Caco-2 (cell line): ENCODE measurements around the gene ACY1. TPM values are rescaled to one million over a fixed set of nuclear protein-coding genes. Genes with fewer than 3 reads are reported as not detected.

Source experiments
- BruUV-seq: library from RNA; stranded (reverse); fragments of 400-500 nt; replicated peaks from 2 replicates; lab custom pipeline; 2021; lab: Mats Ljungman, UMichigan
- CTCF ChIA-PET: fragments of 300-600 bp; sonication (Branson Sonifier 250); formaldehyde crosslinking; loops from one replicate; lab custom pipeline; 2022; ENCODE audit warnings: antibody characterized with exemption; lab: Charles Lee
- POLR2A ChIA-PET: fragments of 300-600 bp; sonication (Branson Sonifier 250); formaldehyde crosslinking; loops from one replicate; lab custom pipeline; 2022; ENCODE audit warnings: antibody characterized with exemption; lab: Charles Lee
- DNase-seq, 2 experiments: peaks; one replicate each; pipeline versions ENCODE4 v3.0.0 to v3.0.0-alpha.2; 2020 to 2022
- H3K27me3 ChIP-seq: replicated peaks from 2 replicates; pipeline ENCODE4 v1.6.0; 2011; ENCODE audit warnings: low read length; ENCODE audit not compliant: control insufficient read depth, insufficient read depth
- H3K36me3 ChIP-seq: 2 replicates; pipeline ENCODE4 v1.5.1; 2011; ENCODE audit warnings: low read length; ENCODE audit not compliant: control insufficient read depth, insufficient read depth
- H3K4me1 ChIP-seq: fragments of 250-450 bp; sonication (Bioruptor Pico); 2 replicates; pipeline ENCODE4 v1.5.1; 2020; ENCODE audit warnings: mild to moderate bottlenecking
- H3K4me3 ChIP-seq: 2 replicates; pipeline ENCODE4 v1.5.1; 2011; ENCODE audit warnings: low read depth, mild to moderate bottlenecking, control low read depth, low read length
- H3K9me3 ChIP-seq: fragments of 250-450 bp; sonication (Bioruptor Pico); 2 replicates; pipeline ENCODE4 v1.5.1; 2020; ENCODE audit warnings: mild to moderate bottlenecking, moderate library complexity
- H3K27ac Mint-ChIP-seq: one replicate; pipeline ENCODE4 v1.8.0; 2022; ENCODE audit warnings: mixed read lengths; ENCODE audit not compliant: unreplicated experiment
- H3K27me3 Mint-ChIP-seq: one replicate; pipeline ENCODE4 v1.8.0; 2022; ENCODE audit warnings: mixed read lengths; ENCODE audit not compliant: insufficient read depth, unreplicated experiment
- H3K36me3 Mint-ChIP-seq: one replicate; pipeline ENCODE4 v1.8.0; 2022; ENCODE audit warnings: mild to moderate bottlenecking, mixed read lengths; ENCODE audit not compliant: insufficient read depth, unreplicated experiment
- H3K4me1 Mint-ChIP-seq: one replicate; pipeline ENCODE4 v1.8.0; 2022; ENCODE audit warnings: low read depth, mixed read lengths; ENCODE audit not compliant: unreplicated experiment
- H3K4me3 Mint-ChIP-seq: one replicate; pipeline ENCODE4 v1.8.0; 2022; ENCODE audit warnings: mild to moderate bottlenecking, moderate library complexity, mixed read lengths; ENCODE audit not compliant: unreplicated experiment
- H3K9me3 Mint-ChIP-seq: one replicate; pipeline ENCODE4 v1.8.0; 2022; ENCODE audit warnings: mixed read lengths; ENCODE audit not compliant: unreplicated experiment
- intact Hi-C: fragments of 100-400 bp; cut with micrococcal nuclease; formaldehyde crosslinking; loops from one replicate; pipeline ENCODE4 v1.10.0; 2022; ENCODE audit not compliant: unreplicated experiment
- total RNA-seq: library from RNA; stranded (reverse); gene quantifications from 2 replicates; pipeline ENCODE4 v1.2.3, GENCODE V29; 2022
- TF ChIP-seq, protein P1 (sequence below), 2 experiments: fragments of 200-600 bp in 1 of 2; IDR thresholded peaks; 1 replicate in 1 of 2; 2 replicates in 1 of 2; pipeline versions ENCODE4 v1.5.1 to v1.8.0; 2011 to 2022; ENCODE audit warnings: antibody characterized with exemption in 1 of 2, control low read depth in 1 of 2, inconsistent platforms in 1 of 2, low read depth in 1 of 2, low read length in 1 of 2, mild to moderate bottlenecking in 1 of 2, moderate library complexity in 1 of 2; ENCODE audit not compliant: insufficient read depth in 1 of 2, severe bottlenecking in 1 of 2, unreplicated experiment in 1 of 2

ACY1 gene
- total RNA-seq, 1 experiment from 2014 or later = 62.4 TPM

DNA sequence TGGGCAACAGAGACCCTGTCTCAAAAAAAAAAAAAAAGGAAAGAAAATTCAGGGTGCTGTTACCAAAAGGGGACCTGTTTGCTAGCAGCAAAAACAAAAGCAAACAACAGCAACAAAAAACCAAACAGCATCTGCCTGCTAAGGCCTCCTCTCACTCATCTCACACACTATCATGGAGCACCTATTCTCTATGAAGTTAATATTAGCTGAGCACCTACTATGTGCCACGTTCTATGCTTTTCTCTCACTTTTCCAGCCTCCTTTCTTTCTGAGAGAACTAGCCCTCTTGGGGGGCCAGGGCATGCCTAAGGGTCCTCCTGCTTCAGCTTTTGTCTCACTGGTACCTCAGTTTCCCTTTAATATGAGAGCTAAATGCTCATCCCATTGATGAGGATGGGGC lies 28.6 kb upstream of the ACY1 start:
- Mint-ChIP-seq H3K4me3 (no peak overlapping the region), H3K36me3 (no peaks in the 10 kb centered on the region), H3K27me3 (peaks cover 2% of the 10 kb centered on the region), H3K4me1 (no peaks in the 10 kb centered on the region), H3K9me3 (no peaks in the 10 kb centered on the region), H3K27ac (no peak overlapping the region)
- Histone ChIP-seq H3K36me3 (no peaks in the 10 kb centered on the region), H3K4me1 (no peaks in the 10 kb centered on the region), H3K27me3 (no peaks in the 10 kb centered on the region), H3K4me3 (no peak overlapping the region), H3K9me3 (no peaks in the 10 kb centered on the region)
- intact Hi-C loops = no loop called here
- ChIA-PET CTCF (no interaction called here), POLR2A (no interaction called here)
- BruUV-seq = no TSS peak
- DNase-seq = no peak
- TF ChIP-seq, protein P1, sequence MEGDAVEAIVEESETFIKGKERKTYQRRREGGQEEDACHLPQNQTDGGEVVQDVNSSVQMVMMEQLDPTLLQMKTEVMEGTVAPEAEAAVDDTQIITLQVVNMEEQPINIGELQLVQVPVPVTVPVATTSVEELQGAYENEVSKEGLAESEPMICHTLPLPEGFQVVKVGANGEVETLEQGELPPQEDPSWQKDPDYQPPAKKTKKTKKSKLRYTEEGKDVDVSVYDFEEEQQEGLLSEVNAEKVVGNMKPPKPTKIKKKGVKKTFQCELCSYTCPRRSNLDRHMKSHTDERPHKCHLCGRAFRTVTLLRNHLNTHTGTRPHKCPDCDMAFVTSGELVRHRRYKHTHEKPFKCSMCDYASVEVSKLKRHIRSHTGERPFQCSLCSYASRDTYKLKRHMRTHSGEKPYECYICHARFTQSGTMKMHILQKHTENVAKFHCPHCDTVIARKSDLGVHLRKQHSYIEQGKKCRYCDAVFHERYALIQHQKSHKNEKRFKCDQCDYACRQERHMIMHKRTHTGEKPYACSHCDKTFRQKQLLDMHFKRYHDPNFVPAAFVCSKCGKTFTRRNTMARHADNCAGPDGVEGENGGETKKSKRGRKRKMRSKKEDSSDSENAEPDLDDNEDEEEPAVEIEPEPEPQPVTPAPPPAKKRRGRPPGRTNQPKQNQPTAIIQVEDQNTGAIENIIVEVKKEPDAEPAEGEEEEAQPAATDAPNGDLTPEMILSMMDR (IDR thresholded peaks at IDR 0.05; ENCODE audit: insufficient read depth in 1 of 2, low read depth in 1 of 2, low read length in 1 of 2, severe bottlenecking in 1 of 2, unreplicated experiment in 1 of 2) = no peak

DNA sequence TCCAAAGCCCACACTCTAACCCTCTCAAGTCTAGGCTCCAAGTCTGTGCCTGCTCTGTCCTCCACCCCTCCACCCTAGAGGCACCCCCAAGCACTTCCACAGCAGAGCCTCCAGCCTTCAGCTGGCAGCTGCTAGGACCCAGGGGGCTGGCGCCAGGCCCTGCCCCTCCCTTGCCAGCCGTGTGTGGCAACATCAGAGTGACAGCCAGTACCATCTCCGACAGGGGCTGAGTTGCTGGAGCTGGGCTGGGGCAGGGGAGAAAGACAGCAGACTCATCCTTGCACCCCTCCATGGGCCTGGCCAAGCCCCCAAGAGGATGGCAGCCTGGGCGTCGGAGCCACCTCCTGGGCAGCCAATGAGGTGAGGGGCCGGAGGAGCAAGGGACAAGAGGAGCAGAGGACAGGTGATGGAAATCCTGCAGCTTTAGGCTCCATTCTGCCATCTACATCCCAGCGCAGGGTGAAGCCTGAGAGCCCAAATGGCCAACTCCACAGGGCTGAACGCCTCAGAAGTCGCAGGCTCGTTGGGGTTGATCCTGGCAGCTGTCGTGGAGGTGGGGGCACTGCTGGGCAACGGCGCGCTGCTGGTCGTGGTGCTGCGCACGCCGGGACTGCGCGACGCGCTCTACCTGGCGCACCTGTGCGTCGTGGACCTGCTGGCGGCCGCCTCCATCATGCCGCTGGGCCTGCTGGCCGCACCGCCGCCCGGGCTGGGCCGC lies 28.0 kb upstream of the ACY1 start, which contains the start of gene GPR62:
Gene GPR62, plus strand, starts transcription at position 207 of the 718 bp plus-strand sequence. Its CDS starts 272 bp downstream, at position 479.
- ChIA-PET CTCF (no interaction called here), POLR2A (no interaction called here)
- Histone ChIP-seq H3K36me3 (no peaks in the 10 kb centered on the region), H3K9me3 (no peaks in the 10 kb centered on the region), H3K27me3 (no peaks in the 10 kb centered on the region), H3K4me1 (no peaks in the 10 kb centered on the region), H3K4me3 (no peak within 1 kb of the TSS)
- Mint-ChIP-seq H3K27me3 (peaks cover 2% of the 10 kb centered on the region), H3K27ac (no peak within 1 kb of the TSS), H3K4me1 (no peaks in the 10 kb centered on the region), H3K9me3 (no peaks in the 10 kb centered on the region), H3K4me3 (no peak within 1 kb of the TSS), H3K36me3 (no peaks in the 10 kb centered on the region)
- DNase-seq = no peak
- no TSS peak for BruUV-seq
- TF ChIP-seq, protein P1 (IDR thresholded peaks at IDR 0.05; ENCODE audit: insufficient read depth in 1 of 2, low read depth in 1 of 2, low read length in 1 of 2, severe bottlenecking in 1 of 2, unreplicated experiment in 1 of 2) = no peak
- intact Hi-C loops = no loop called here

DNA sequence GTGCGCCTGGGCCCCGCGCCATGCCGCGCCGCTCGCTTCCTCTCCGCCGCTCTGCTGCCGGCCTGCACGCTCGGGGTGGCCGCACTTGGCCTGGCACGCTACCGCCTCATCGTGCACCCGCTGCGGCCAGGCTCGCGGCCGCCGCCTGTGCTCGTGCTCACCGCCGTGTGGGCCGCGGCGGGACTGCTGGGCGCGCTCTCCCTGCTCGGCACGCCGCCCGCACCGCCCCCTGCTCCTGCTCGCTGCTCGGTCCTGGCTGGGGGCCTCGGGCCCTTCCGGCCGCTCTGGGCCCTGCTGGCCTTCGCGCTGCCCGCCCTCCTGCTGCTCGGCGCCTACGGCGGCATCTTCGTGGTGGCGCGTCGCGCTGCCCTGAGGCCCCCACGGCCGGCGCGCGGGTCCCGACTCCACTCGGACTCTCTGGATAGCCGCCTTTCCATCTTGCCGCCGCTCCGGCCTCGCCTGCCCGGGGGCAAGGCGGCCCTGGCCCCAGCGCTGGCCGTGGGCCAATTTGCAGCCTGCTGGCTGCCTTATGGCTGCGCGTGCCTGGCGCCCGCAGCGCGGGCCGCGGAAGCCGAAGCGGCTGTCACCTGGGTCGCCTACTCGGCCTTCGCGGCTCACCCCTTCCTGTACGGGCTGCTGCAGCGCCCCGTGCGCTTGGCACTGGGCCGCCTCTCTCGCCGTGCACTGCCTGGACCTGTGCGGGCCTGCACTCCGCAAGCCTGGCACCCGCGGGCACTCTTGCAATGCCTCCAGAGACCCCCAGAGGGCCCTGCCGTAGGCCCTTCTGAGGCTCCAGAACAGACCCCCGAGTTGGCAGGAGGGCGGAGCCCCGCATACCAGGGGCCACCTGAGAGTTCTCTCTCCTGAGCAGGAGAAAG lies 27.2 kb upstream of the ACY1 start:
- Mint-ChIP-seq H3K36me3 (no peaks in the 10 kb centered on the region), H3K27ac (no peak overlapping the region), H3K27me3 (peaks cover 2% of the 10 kb centered on the region), H3K4me1 (no peaks in the 10 kb centered on the region), H3K9me3 (no peaks in the 10 kb centered on the region), H3K4me3 (no peak overlapping the region)
- intact Hi-C loops = no loop called here
- ChIA-PET POLR2A (no interaction called here), CTCF (no interaction called here)
- no peaks in the 10 kb centered on the region for H3K4me1 ChIP-seq
- no peaks in the 10 kb centered on the region for H3K36me3 ChIP-seq
- H3K4me3 ChIP-seq = no peak overlapping the region
- no TSS peak for BruUV-seq
- H3K27me3 ChIP-seq = no peaks in the 10 kb centered on the region
- DNase-seq = no peak
- TF ChIP-seq, protein P1 (IDR thresholded peaks at IDR 0.05; ENCODE audit: insufficient read depth in 1 of 2, low read depth in 1 of 2, low read length in 1 of 2, severe bottlenecking in 1 of 2, unreplicated experiment in 1 of 2) = no peak
- H3K9me3 ChIP-seq = no peaks in the 10 kb centered on the region
